Osteocyte (in vitro differentiated cells): ENCODE measurements around the gene PLD5. TPM values are rescaled to one million over a fixed set of nuclear protein-coding genes. Genes with fewer than 3 reads are reported as not detected.
"Not testable (repeated sequence)": the region's sequence is repeated elsewhere in the genome, so short reads cannot be mapped to it uniquely, and the experiment has no call there.

ENCODE experiments used
- DNase-seq: peaks from one replicate; pipeline ENCODE4 v3.0.0; 2021; ENCODE audit warnings: mixed read lengths; ENCODE audit not compliant: unreplicated experiment; ENCODE audit errors: extremely low spot score
- H3K27ac Mint-ChIP-seq: one replicate; pipeline ENCODE4 v1.8.0; 2021; ENCODE audit warnings: mild to moderate bottlenecking, mixed read lengths; ENCODE audit not compliant: unreplicated experiment
- H3K27me3 Mint-ChIP-seq: one replicate; pipeline ENCODE4 v1.8.0; 2021; ENCODE audit warnings: mixed read lengths; ENCODE audit not compliant: unreplicated experiment
- H3K36me3 Mint-ChIP-seq: one replicate; pipeline ENCODE4 v1.8.0; 2021; ENCODE audit warnings: mixed read lengths; ENCODE audit not compliant: unreplicated experiment
- H3K4me1 Mint-ChIP-seq: one replicate; pipeline ENCODE4 v1.8.0; 2021; ENCODE audit warnings: mixed read lengths; ENCODE audit not compliant: unreplicated experiment
- H3K4me3 Mint-ChIP-seq: one replicate; pipeline ENCODE4 v1.8.0; 2021; ENCODE audit warnings: mild to moderate bottlenecking, moderate library complexity, mixed read lengths; ENCODE audit not compliant: unreplicated experiment
- H3K9me3 Mint-ChIP-seq: one replicate; pipeline ENCODE4 v1.8.0; 2021; ENCODE audit warnings: mixed read lengths; ENCODE audit not compliant: unreplicated experiment
- CTCF ChIP-seq: fragments of 200-600 bp; sonication (generic); IDR thresholded peaks from 2 replicates; pipeline ENCODE4 v1.5.0; 2021; ENCODE audit warnings: antibody characterized with exemption, mild to moderate bottlenecking, moderate library complexity
- total RNA-seq: library from RNA; stranded (reverse); gene quantifications from 2 replicates; pipeline ENCODE4 v1.2.1, GENCODE V29; 2021

Gene PLD5
- total RNA-seq, 1 donor from 2014 or later = not detected

GRCh38 chr1:242240077-242240476 is 284.4 kb downstream of the PLD5 start:
- no peak for TF ChIP-seq CTCF
- Mint-ChIP-seq H3K4me3 (no peak overlapping the region), H3K27ac (no peak overlapping the region), H3K9me3 (no peaks in the 10 kb centered on the region), H3K27me3 (no peaks in the 10 kb centered on the region), H3K4me1 (no peaks in the 10 kb centered on the region), H3K36me3 (no peaks in the 10 kb centered on the region)
- DNase-seq = no peak

GRCh38 chr1:242239398-242239797 is 285.1 kb downstream of the PLD5 start:
- no peak for TF ChIP-seq CTCF
- Mint-ChIP-seq H3K4me1 (no peaks in the 10 kb centered on the region), H3K27me3 (no peaks in the 10 kb centered on the region), H3K27ac (no peak overlapping the region), H3K36me3 (no peaks in the 10 kb centered on the region), H3K4me3 (no peak overlapping the region), H3K9me3 (no peaks in the 10 kb centered on the region)
- DNase-seq = no peak

- DNase-seq = no peak
- H3K27ac Mint-ChIP-seq = no peak overlapping the region
- H3K27me3 Mint-ChIP-seq = no peaks in the 10 kb centered on the region
- TF ChIP-seq CTCF = no peak
- H3K4me3 Mint-ChIP-seq = no peak overlapping the region
- H3K9me3 Mint-ChIP-seq = no peaks in the 10 kb centered on the region
- no peaks in the 10 kb centered on the region for H3K4me1 Mint-ChIP-seq
- H3K36me3 Mint-ChIP-seq = no peaks in the 10 kb centered on the region
These were observed 287.4 kb downstream of the PLD5 start for GRCh38 chr1:242237051-242237450.

- H3K4me3 Mint-ChIP-seq = no peak overlapping the region
- H3K27ac Mint-ChIP-seq = no peak overlapping the region
- H3K36me3 Mint-ChIP-seq = no peaks in the 10 kb centered on the region
- no peaks in the 10 kb centered on the region for H3K27me3 Mint-ChIP-seq
- H3K4me1 Mint-ChIP-seq = no peaks in the 10 kb centered on the region
- TF ChIP-seq CTCF = no peak
- H3K9me3 Mint-ChIP-seq = no peaks in the 10 kb centered on the region
- no peak for DNase-seq
These were observed 295.5 kb downstream of the PLD5 start for GRCh38 chr1:242228991-242229390.

- no peak for TF ChIP-seq CTCF
- no peak overlapping the region for H3K4me3 Mint-ChIP-seq
- no peak overlapping the region for H3K27ac Mint-ChIP-seq
- no peaks in the 10 kb centered on the region for H3K4me1 Mint-ChIP-seq
- no peaks in the 10 kb centered on the region for H3K36me3 Mint-ChIP-seq
- no peaks in the 10 kb centered on the region for H3K27me3 Mint-ChIP-seq
- no peaks in the 10 kb centered on the region for H3K9me3 Mint-ChIP-seq
- no peak for DNase-seq
These were observed 298.5 kb downstream of the PLD5 start for GRCh38 chr1:242225767-242226573.

GRCh38 chr1:242224878-242225766 is 299.4 kb downstream of the PLD5 start:
- not testable (repeated sequence) for H3K4me3 Mint-ChIP-seq

More at GRCh38 chr1:242224878-242225766, 299.4 kb downstream of the PLD5 start:
- not testable (repeated sequence) for H3K27ac Mint-ChIP-seq, H3K36me3 Mint-ChIP-seq, H3K4me1 Mint-ChIP-seq, DNase-seq, H3K9me3 Mint-ChIP-seq, H3K27me3 Mint-ChIP-seq
